ENCODE measurements around the gene ERMARD. TPM values are rescaled to one million over a fixed set of nuclear protein-coding genes. Genes with fewer than 3 reads are reported as not detected.

The ERMARD gene
- total RNA-seq, 2 experiments from 2014 or later, result 21.1 to 22.8 TPM

- Mint-ChIP-seq H3K36me3 (ENCODE audit: low read depth) (no peaks in the 10 kb centered on the region), H3K4me1 (ENCODE audit: low read depth) (peaks cover 18% of the 10 kb centered on the region), H3K9me3 (no peaks in the 10 kb centered on the region), H3K27me3 (ENCODE audit: low read depth) (peaks cover 15% of the 10 kb centered on the region), H3K27ac (no peak overlapping the region), H3K4me3 (no peak overlapping the region)
- CTCF ChIA-PET, result no interaction called here
- no peak for DNase-seq
- intact Hi-C loops (cut with micrococcal nuclease), result no loop called here
Observed at GRCh38 chr6:169799474-169799926, 48.1 kb downstream of the ERMARD start.

DNA sequence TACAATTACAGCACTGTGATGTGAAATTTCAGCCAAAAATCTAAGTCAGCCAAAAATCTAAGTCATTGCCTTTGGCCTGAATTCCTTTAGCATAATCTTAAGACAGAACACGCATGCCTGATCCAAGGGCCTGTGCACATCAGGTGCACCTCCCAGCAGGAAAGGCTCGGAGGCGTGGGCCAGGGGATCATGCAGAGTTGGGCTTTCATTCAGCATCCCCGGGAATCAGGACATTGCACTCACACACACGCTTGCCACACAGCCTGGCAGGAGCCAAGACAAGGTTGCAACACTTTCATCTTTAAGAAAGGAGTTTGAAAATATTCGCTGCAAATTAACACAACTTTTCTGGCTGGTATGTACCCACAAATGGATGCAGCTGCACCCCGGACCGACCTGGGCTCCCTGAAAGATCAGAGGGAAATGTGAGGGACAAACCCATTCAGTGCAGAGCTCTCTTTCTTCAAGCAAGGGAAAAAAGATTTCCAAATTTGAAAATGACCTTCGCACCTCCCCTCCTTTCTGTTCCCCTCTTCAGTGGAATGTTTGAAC lies 48.8 kb downstream of the ERMARD start:
- peaks cover 22% of the 10 kb centered on the region for H3K27me3 Mint-ChIP-seq (ENCODE audit: low read depth)
- no peak for DNase-seq
- no peaks in the 10 kb centered on the region for H3K36me3 Mint-ChIP-seq (ENCODE audit: low read depth)
- no peak overlapping the region for H3K4me3 Mint-ChIP-seq
- CTCF ChIA-PET, result interaction anchor here (1.3 to 1.7 kb wide), 2 partner anchors 32 to 717 kb away, joined by 3 read pairs; no protein-coding TSS in a partner anchor
- no peaks in the 10 kb centered on the region for H3K9me3 Mint-ChIP-seq
- intact Hi-C loops (cut with micrococcal nuclease), result no loop called here
- peaks cover 25% of the 10 kb centered on the region for H3K4me1 Mint-ChIP-seq (ENCODE audit: low read depth)
- H3K27ac Mint-ChIP-seq, result no peak overlapping the region

- peaks cover 28% of the 10 kb centered on the region for H3K27me3 Mint-ChIP-seq (ENCODE audit: low read depth)
- intact Hi-C loops (cut with micrococcal nuclease), result no loop called here
- no peak overlapping the region for H3K27ac Mint-ChIP-seq
- H3K4me1 Mint-ChIP-seq (ENCODE audit: low read depth), result peaks cover 31% of the 10 kb centered on the region
- CTCF ChIA-PET, result interaction anchor here (0.6 to 1.7 kb wide), 3 partner anchors 12 to 717 kb away, joined by 3 read pairs; no protein-coding TSS in a partner anchor
- no peak overlapping the region for H3K4me3 Mint-ChIP-seq
- no peak for DNase-seq
- H3K9me3 Mint-ChIP-seq, result no peaks in the 10 kb centered on the region
- H3K36me3 Mint-ChIP-seq (ENCODE audit: low read depth), result no peaks in the 10 kb centered on the region
Observed at GRCh38 chr6:169800668-169801395, 49.4 kb downstream of the ERMARD start.

GRCh38 chr6:169801396-169802160 lies 50.2 kb downstream of the ERMARD start:
- H3K27ac Mint-ChIP-seq, result no peak overlapping the region
- CTCF ChIA-PET, result interaction anchor here (0.6 to 1.7 kb wide), 4 partner anchors 11 to 716 kb away, joined by 3 read pairs; no protein-coding TSS in a partner anchor
- intact Hi-C loops (cut with micrococcal nuclease), result no loop called here
- H3K9me3 Mint-ChIP-seq, result no peaks in the 10 kb centered on the region
- H3K4me1 Mint-ChIP-seq (ENCODE audit: low read depth), result peaks cover 39% of the 10 kb centered on the region
- H3K27me3 Mint-ChIP-seq (ENCODE audit: low read depth), result peaks cover 30% of the 10 kb centered on the region
- DNase-seq, result no peak
- no peak overlapping the region for H3K4me3 Mint-ChIP-seq
- no peaks in the 10 kb centered on the region for H3K36me3 Mint-ChIP-seq (ENCODE audit: low read depth)

DNA sequence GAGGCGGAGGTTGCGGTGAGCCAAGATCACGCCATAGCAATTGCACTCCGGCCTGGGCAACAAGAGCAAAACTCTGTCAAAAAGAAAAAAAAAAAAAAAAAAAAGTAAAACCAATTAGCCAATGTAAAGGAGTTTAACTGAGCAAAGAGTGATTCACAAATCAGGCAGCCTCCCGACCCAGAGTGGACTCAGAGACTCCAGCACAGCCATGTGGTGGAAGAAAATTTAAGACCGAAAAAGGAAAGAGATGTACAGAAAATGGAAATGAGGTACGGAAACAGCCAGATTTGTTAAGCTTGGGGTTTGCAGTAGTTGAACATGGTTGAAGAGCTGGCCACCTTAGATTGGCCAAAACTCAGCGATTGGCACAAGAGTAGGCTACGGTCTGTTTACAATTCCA lies 51.4 kb downstream of the ERMARD start:
- DNase-seq, result no peak
- Mint-ChIP-seq H3K4me1 (ENCODE audit: low read depth) (peaks cover 48% of the 10 kb centered on the region), H3K4me3 (no peak overlapping the region), H3K27me3 (ENCODE audit: low read depth) (peaks cover 30% of the 10 kb centered on the region), H3K27ac (no peak overlapping the region), H3K36me3 (ENCODE audit: low read depth) (no peaks in the 10 kb centered on the region), H3K9me3 (no peaks in the 10 kb centered on the region)
- intact Hi-C loops (cut with micrococcal nuclease), result no loop called here
- CTCF ChIA-PET, result interaction anchor here (4.9 to 5.4 kb wide), 2 partner anchors 13 to 29 kb away, joined by 32 to 48 read pairs; no protein-coding TSS in a partner anchor

- H3K27ac Mint-ChIP-seq, result no peak overlapping the region
- no peaks in the 10 kb centered on the region for H3K36me3 Mint-ChIP-seq (ENCODE audit: low read depth)
- H3K4me3 Mint-ChIP-seq, result no peak overlapping the region
- H3K27me3 Mint-ChIP-seq (ENCODE audit: low read depth), result peaks cover 30% of the 10 kb centered on the region
- intact Hi-C loops (cut with micrococcal nuclease), result no loop called here
- CTCF ChIA-PET, result interaction anchor here (0.6 to 5.4 kb wide), 5 partner anchors 8 to 55 kb away, joined by 3 to 48 read pairs (median 6); no protein-coding TSS in a partner anchor
- no peak for DNase-seq
- H3K4me1 Mint-ChIP-seq (ENCODE audit: low read depth), result peaks cover 50% of the 10 kb centered on the region
- H3K9me3 Mint-ChIP-seq, result no peaks in the 10 kb centered on the region
Observed at GRCh38 chr6:169803271-169803811, 51.9 kb downstream of the ERMARD start.

GRCh38 chr6:169803816-169804340 lies 52.5 kb downstream of the ERMARD start:
- no peak for DNase-seq
- no peak overlapping the region for H3K4me3 Mint-ChIP-seq
- intact Hi-C loops (cut with micrococcal nuclease), result no loop called here
- peaks cover 27% of the 10 kb centered on the region for H3K27me3 Mint-ChIP-seq (ENCODE audit: low read depth)
- H3K36me3 Mint-ChIP-seq (ENCODE audit: low read depth), result no peaks in the 10 kb centered on the region
- peaks cover 53% of the 10 kb centered on the region for H3K4me1 Mint-ChIP-seq (ENCODE audit: low read depth)
- no peak overlapping the region for H3K27ac Mint-ChIP-seq
- CTCF ChIA-PET, result interaction anchor here (0.6 to 5.4 kb wide), 5 partner anchors 9 to 54 kb away, joined by 3 to 48 read pairs (median 6); no protein-coding TSS in a partner anchor
- no peaks in the 10 kb centered on the region for H3K9me3 Mint-ChIP-seq

DNA sequence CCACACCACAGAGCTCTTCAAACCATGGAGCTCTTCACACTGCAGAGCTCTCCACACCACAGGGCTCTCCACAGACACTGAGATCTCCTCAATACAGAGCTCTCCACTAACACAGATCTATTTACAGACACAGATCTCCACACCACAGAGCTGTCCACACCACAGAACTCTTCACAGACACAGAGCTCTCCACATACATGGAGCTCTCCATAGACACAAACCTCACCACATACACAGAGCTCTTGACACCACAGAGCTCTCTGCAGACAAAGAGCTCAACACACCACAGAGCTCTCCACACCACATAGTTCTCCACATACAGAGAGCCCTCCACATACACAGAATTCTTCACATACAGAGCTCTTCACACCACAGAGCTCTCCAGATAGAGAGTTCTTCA lies 53.0 kb downstream of the ERMARD start:
- intact Hi-C loops (cut with micrococcal nuclease), result no loop called here
- H3K9me3 Mint-ChIP-seq, result no peaks in the 10 kb centered on the region
- peaks cover 27% of the 10 kb centered on the region for H3K27me3 Mint-ChIP-seq (ENCODE audit: low read depth)
- no peak for DNase-seq
- H3K4me1 Mint-ChIP-seq (ENCODE audit: low read depth), result peaks cover 53% of the 10 kb centered on the region
- no peaks in the 10 kb centered on the region for H3K36me3 Mint-ChIP-seq (ENCODE audit: low read depth)
- no peak overlapping the region for H3K4me3 Mint-ChIP-seq
- no peak overlapping the region for H3K27ac Mint-ChIP-seq
- CTCF ChIA-PET, result interaction anchor here (1.3 to 5.4 kb wide), 4 partner anchors 9 to 27 kb away, joined by 4 to 48 read pairs (median 19); no protein-coding TSS in a partner anchor

DNA sequence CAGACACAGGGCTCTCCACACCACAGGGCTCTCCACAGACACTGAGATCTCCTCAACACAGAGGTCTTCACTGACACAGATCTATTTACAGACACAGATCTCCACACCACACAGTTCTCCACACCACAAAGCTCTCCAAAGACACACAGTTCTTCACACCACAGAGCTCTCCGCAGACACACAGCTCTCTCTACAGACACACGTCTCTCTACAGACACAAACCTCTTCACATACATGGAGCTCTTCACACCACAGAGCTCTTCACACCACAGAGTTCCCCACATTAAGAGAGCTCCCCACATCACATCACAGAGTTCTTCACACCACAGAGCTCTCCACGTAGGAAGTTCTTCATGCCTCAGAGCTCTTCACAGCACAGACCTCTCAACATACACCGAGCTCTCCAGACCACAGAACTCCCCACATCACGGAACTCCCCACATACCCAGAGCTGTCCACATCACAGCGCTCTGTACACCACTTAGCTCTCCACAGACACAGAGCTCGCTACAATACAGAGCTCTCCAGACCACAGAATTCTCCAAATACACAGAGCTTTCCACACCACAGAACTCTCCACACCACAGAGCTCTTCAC lies 53.9 kb downstream of the ERMARD start:
- no peak for DNase-seq
- Mint-ChIP-seq H3K9me3 (no peaks in the 10 kb centered on the region), H3K4me3 (no peak overlapping the region), H3K36me3 (ENCODE audit: low read depth) (no peaks in the 10 kb centered on the region), H3K27me3 (ENCODE audit: low read depth) (peaks cover 27% of the 10 kb centered on the region), H3K4me1 (ENCODE audit: low read depth) (peaks cover 55% of the 10 kb centered on the region), H3K27ac (no peak overlapping the region)
- intact Hi-C loops (cut with micrococcal nuclease), result no loop called here
- CTCF ChIA-PET, result interaction anchor here (0.6 to 5.4 kb wide), 4 partner anchors 15 to 704 kb away, joined by 3 to 48 read pairs (median 18); no protein-coding TSS in a partner anchor

- Mint-ChIP-seq H3K36me3 (ENCODE audit: low read depth) (no peaks in the 10 kb centered on the region), H3K9me3 (no peaks in the 10 kb centered on the region), H3K27me3 (ENCODE audit: low read depth) (peaks cover 30% of the 10 kb centered on the region), H3K4me3 (no peak overlapping the region), H3K27ac (no peak overlapping the region), H3K4me1 (ENCODE audit: low read depth) (peaks cover 56% of the 10 kb centered on the region)
- intact Hi-C loops (cut with micrococcal nuclease), result no loop called here
- CTCF ChIA-PET, result interaction anchor here (0.9 to 5.4 kb wide), 5 partner anchors 12 to 724 kb away, joined by 3 to 48 read pairs (median 4); no protein-coding TSS in a partner anchor
- no peak for DNase-seq
Observed at GRCh38 chr6:169806701-169807100, 55.3 kb downstream of the ERMARD start.

DNA sequence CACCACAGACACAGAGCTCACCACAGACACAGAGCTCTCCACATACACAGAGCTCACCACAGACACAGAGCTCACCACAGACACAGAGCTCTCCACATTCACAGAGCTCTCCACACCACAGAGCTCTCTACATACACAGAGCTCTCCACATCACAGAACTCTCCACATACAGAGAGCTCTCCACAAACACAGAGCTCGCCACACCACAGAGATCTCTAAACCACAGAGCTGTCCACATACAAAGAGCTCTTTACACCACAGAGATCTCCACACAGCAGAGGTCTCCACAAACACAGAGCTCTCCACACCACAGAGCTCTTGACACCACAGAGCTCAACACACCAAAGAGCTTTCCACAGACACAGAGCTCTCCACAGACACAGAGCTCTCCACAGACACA lies 55.8 kb downstream of the ERMARD start:
- intact Hi-C loops (cut with micrococcal nuclease), result no loop called here
- peaks cover 56% of the 10 kb centered on the region for H3K4me1 Mint-ChIP-seq (ENCODE audit: low read depth)
- H3K27me3 Mint-ChIP-seq (ENCODE audit: low read depth), result peaks cover 30% of the 10 kb centered on the region
- CTCF ChIA-PET, result interaction anchor here (0.8 to 5.4 kb wide), 6 partner anchors 13 to 723 kb away, joined by 3 to 48 read pairs (median 4); no protein-coding TSS in a partner anchor
- H3K9me3 Mint-ChIP-seq, result no peaks in the 10 kb centered on the region
- H3K36me3 Mint-ChIP-seq (ENCODE audit: low read depth), result no peaks in the 10 kb centered on the region
- no peak overlapping the region for H3K4me3 Mint-ChIP-seq
- DNase-seq, result no peak
- H3K27ac Mint-ChIP-seq, result no peak overlapping the region

Measured in activated naive CD4-positive, alpha-beta T cell treated with anti-CD3 and anti-CD28 coated beads for 36 hours (primary cell).